ENCODE data around the gene KRTAP5-5. TPM values are rescaled to one million over a fixed set of nuclear protein-coding genes. Genes with fewer than 3 reads are reported as not detected.

Gene KRTAP5-5
- total and polyA plus RNA-seq, 2 of the 8 experiments (the other 6 are each of a cell fraction or from before 2014, with no cell fraction given), result 0.09 TPM; not detected in 1

- H3K79me1 ChIP-seq (ENCODE audit: low read depth, low read length), result no peaks in the 10 kb centered on the region
- no peak overlapping the region for H2BK5ac ChIP-seq (ENCODE audit: low read depth, low read length)
- H2BK120ac ChIP-seq (replicated peaks; ENCODE audit: low read depth, low read length), result no peak overlapping the region
- H3K4me3 ChIP-seq (ENCODE audit: extremely low read depth in 1 of 4, insufficient read depth in 2 of 4, low read depth in 3 of 4, low read length in 4 of 4), result no peak overlapping the region
- H3K14ac ChIP-seq (ENCODE audit: insufficient read length), result no peak overlapping the region
- H3K27me3 ChIP-seq (replicated peaks in 1 of 4; ENCODE audit: control insufficient read depth in 3 of 4, extremely low read depth in 1 of 4, insufficient read depth in 3 of 4, low read length in 3 of 4), result peaks cover 0 to 9% (median 6%) of the 10 kb centered on the region in 4 experiments; a peak in 4 of 7 replicates
- no peak overlapping the region for H2BK15ac ChIP-seq (ENCODE audit: low read length)
- no peaks in the 10 kb centered on the region for H3K36me3 ChIP-seq (ENCODE audit: control insufficient read depth in 2 of 4, insufficient read depth in 4 of 4, low read length in 3 of 4)
- no peaks in the 10 kb centered on the region for H4K20me1 ChIP-seq (replicated peaks in 1 of 2; ENCODE audit: control insufficient read depth in 1 of 2, insufficient read depth in 2 of 2, low read length in 2 of 2)
- POLR2A ChIA-PET (ENCODE audit: partially characterized antibody), result no interaction called here
- no peaks in the 10 kb centered on the region for H3K23me2 ChIP-seq (ENCODE audit: low read depth, low read length)
- DNase-seq (ENCODE audit: low read depth in 1 of 2, low spot score in 2 of 2) (no peak), FAIRE-seq (no peak)
- no peak overlapping the region for H3K18ac ChIP-seq (ENCODE audit: extremely low read depth, low read length)
- no peak overlapping the region for H4K5ac ChIP-seq (ENCODE audit: insufficient read length, low read depth, low read length)
- no peak overlapping the region for H3K23ac ChIP-seq (ENCODE audit: insufficient read length)
- H3K79me2 ChIP-seq (ENCODE audit: control insufficient read depth in 1 of 2, insufficient read depth in 2 of 2, low read length in 2 of 2), result no peaks in the 10 kb centered on the region
- H2AK5ac ChIP-seq (ENCODE audit: low read depth, low read length), result no peak overlapping the region
- H4K8ac ChIP-seq (ENCODE audit: extremely low read depth, insufficient read depth, low read length), result no peak overlapping the region
- no peak overlapping the region for H3K56ac ChIP-seq (replicated peaks; ENCODE audit: insufficient read length, low read depth, low read length)
- H3K4me1 ChIP-seq (replicated peaks in 1 of 4; ENCODE audit: control insufficient read depth in 3 of 4, insufficient read depth in 4 of 4, low read length in 3 of 4), result peaks cover 0 to 6% (median 2%) of the 10 kb centered on the region in 4 experiments; a peak in 3 of 7 replicates
- H3K9ac ChIP-seq (replicated peaks in 1 of 4; ENCODE audit: extremely low read depth in 1 of 4, low read depth in 3 of 4, low read length in 3 of 4), result no peak overlapping the region
- CTCF ChIA-PET (ENCODE audit: partially characterized antibody), result interaction anchor here (0.7 to 10.1 kb wide), 14 partner anchors 10 to 625 kb away, joined by 3 to 166 read pairs (median 4); partner anchors contain the start of gene SYT8
- no peak overlapping the region for H4K91ac ChIP-seq (replicated peaks; ENCODE audit: insufficient read length, low read length)
- no peak overlapping the region for H2AFZ ChIP-seq (ENCODE audit: low read length)
- TF ChIP-seq TEAD4 (IDR thresholded peaks at IDR 0.05; ENCODE audit: low read depth, low read length) (no peak), GABPA (IDR thresholded peaks at IDR 0.05; ENCODE audit: borderline replicate concordance, insufficient read depth, low read length) (no peak), CHD1 (IDR thresholded peaks at IDR 0.05; ENCODE audit: low read depth, low read length) (no peak), SP1 (IDR thresholded peaks at IDR 0.05; ENCODE audit: low read depth, low read length) (no peak), CBX5 (IDR thresholded peaks at IDR 0.05; ENCODE audit: low read depth, low read length) (no peak), ATF2 (IDR thresholded peaks at IDR 0.05; ENCODE audit: low read length) (no peak)
- 73% methylated on average over 7 of the region's 7 CpGs; no CpG with 5 or more reads in 1 of the 2 experiments for WGBS, 2 experiments (ENCODE audit: extremely low coverage in 1 of 2, insufficient coverage in 1 of 2, insufficient read length in 1 of 2, insufficient replicate concordance in 2 of 2, low coverage in 1 of 2, low lambda C conversion rate in 2 of 2, missing lambda C conversion rate in 1 of 2)
- H3K4me2 ChIP-seq (ENCODE audit: insufficient read depth in 1 of 2, low read depth in 2 of 2, low read length in 2 of 2), result no peak overlapping the region
- H2BK20ac ChIP-seq (ENCODE audit: low read length), result no peak overlapping the region
- no peaks in the 10 kb centered on the region for H3K9me3 ChIP-seq (ENCODE audit: insufficient read depth in 2 of 2, low read depth in 1 of 2, low read length in 1 of 2)
- H3K27ac ChIP-seq (ENCODE audit: low read depth, low read length), result no peak overlapping the region
- no peak overlapping the region for H3K4ac ChIP-seq (replicated peaks; ENCODE audit: insufficient read length, low read depth, low read length)
- no peak overlapping the region for H2BK12ac ChIP-seq (ENCODE audit: low read depth, low read length)
Observed at GRCh38 chr11:1651411-1651980, 21.9 kb downstream of the KRTAP5-5 start.
